HG03469 (cell line): ENCODE results near the gene SOD2.
"Not testable (repeated sequence)": the region's sequence is repeated elsewhere in the genome, so short reads cannot be mapped to it uniquely, and the experiment has no call there.

Experiments used
- ATAC-seq: cut with Tn5 transposase; IDR thresholded peaks from one replicate; pipeline ENCODE4 v1.9.1; 2021; ENCODE audit warnings: mild to moderate bottlenecking, moderate library complexity, moderate number of reproducible peaks; ENCODE audit not compliant: unreplicated experiment

SOD2 gene

DNA sequence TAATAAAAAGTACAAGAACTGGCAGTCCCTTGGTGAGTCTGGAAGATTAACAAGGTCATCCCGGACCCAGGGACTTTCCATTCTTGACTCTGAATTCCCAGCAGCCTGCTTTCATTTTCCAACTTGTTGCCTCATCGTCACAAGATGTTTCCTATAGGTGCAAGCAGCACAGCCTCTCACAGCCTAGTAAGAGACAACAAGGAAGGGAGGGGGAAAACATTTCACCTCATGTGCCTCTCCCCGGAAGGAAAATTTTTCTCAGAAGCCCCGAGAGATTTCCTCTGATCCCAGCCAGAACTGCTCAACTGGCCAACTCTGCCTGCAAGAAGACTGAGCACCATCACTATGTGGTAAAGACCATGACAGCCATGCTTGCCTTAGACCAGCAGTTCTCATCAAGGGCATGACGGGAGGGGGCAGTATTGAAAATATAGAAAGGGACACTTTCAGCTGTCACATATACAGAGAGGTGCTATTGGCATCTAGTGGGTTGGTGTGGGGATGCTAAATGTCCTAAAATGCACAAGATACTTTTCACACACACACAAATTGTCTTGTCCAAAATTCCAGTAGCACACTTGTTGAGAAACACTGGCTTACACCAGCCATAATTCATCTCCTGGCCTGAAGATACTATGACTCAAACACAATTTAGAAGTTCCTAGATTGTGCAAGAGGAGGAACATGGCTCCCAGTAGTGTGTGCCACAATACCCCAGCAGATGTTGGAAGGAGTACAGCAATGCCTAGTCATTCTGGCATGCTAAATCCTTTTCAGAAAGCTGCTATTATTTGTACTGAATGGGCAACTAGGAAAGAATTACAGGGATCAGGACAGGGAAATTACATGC is 23.4 kb upstream of the SOD2 start:
- ATAC-seq = no peak

GRCh38 chr6:159715605-159716004 is 22.6 kb upstream of the SOD2 start:
- ATAC-seq = no peak

GRCh38 chr6:159715166-159715565 is 22.1 kb upstream of the SOD2 start:
- no peak for ATAC-seq

GRCh38 chr6:159714404-159714803 is 21.4 kb upstream of the SOD2 start:
- ATAC-seq = no peak

DNA sequence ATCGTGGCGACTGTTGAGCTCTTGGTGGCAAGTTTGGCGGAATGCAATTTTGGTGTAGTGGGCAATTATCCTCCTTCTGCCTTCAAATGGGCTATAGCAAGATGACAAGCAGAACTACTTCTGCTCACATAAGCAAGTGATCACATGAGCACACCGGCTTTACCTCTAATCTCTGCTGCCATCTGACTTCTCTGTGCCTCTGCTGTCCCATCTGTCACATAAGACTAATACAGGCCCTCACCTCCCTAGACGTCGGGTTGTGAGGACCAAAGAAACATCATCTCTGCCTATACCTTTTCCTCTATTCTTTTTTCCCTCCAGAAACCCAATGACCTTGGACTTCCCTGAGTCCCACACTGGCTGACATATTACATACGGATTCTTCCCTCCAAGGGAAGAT is 20.9 kb upstream of the SOD2 start:
- no peak for ATAC-seq

GRCh38 chr6:159712389-159712788 is 19.3 kb upstream of the SOD2 start:
- ATAC-seq = not testable (repeated sequence)

DNA sequence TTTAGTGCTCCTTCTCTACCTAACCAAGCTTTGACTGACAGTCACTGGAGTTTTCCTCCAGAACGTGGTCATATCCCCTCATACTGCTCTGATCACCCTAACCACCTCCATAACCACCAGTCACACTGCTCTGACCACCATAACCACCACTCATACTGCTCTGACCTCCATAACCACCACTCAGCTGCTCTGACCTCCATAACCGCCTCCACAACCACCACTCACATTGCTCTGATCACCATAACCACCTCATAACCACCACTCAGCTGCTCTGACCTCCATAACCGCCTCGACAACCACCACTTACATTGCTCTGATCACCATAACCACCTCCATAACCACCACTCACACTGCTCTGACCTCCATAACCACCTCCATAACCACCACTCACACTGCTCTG is 17.6 kb upstream of the SOD2 start:
- ATAC-seq = not testable (repeated sequence)

GRCh38 chr6:159701413-159701999 is 8.5 kb upstream of the SOD2 start:
- ATAC-seq = no peak

DNA sequence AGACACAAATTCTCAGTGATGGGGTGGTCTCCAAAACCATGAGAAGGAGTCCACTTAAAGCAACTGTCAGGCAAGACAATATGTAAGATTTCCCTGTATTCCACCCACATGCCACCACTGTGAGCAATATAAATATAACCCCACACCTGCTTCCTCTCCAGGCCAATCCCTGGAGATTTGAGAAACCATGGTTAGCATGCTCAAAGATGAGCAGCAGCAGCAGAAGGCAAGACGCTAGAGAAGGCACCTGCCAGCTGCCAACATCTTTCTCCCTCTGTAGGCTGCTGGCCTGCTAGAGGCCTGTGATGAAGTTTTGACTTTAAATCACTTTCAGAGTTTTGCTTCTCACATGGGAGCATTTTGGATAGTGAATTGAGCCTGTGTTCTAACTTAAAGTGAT is 7.9 kb upstream of the SOD2 start:
- ATAC-seq = no peak

- ATAC-seq = no peak
Observed at GRCh38 chr6:159695984-159696383, 2.9 kb upstream of the SOD2 start.

DNA sequence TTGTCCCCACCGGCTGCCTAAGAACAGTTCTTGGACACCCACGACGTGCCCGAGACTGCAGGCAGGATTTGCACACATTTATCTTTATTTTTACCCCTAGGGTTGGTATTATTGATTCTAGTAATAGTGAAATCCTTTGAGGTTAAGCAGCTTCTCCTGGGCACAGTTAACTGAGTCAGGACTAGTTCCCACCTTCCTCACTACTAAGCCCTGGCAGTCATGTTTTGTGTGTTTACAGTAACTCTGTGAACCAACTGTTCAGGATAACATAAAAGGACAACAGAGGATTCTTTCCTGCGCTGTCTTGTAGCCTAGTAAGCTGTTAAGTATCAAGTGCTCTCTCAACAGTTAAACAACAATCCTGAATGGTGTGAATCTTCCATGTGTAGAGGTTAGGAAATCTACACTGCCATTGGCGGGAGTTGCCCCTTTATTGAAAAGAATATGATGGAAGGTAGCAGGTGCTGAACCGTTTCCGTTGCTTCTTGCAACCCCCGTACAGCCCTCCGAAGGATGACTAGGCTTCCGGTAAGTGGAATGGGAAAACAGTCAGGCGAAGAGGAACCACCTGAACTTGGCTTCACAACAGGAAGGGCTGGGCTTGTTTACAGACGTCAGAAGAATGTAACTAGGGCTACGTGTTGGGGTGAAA is 979 bp upstream of the SOD2 start:
- no peak for ATAC-seq

- peak; percentile 32 for ATAC-seq
Observed at GRCh38 chr6:159692303-159693127, 526 bp downstream of the SOD2 start.

GRCh38 chr6:159691963-159692287 is 1.1 kb downstream of the SOD2 start:
- ATAC-seq = no peak

- no peak for ATAC-seq
Observed at GRCh38 chr6:159691133-159691962, 1.7 kb downstream of the SOD2 start.

DNA sequence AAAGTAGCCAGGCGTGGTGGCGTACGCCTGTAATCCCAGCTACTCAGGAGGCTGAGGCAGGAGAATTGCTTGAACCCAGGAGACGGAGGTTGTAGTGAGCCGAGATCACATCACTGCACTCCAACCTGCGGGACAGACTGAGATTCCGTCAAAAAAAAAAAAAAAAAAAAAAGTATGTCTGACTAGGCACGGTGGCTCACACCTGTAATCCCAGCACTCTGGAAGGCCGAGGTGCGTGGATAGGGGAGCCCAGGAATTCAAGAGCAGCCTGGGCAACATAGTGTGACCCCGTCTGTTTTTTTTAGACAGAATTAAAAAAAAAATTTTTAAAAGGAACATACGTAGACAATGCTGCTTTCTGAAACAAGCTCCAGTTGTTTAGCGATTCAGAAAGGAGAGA is 2.9 kb downstream of the SOD2 start:
- ATAC-seq = not testable (repeated sequence)

DNA sequence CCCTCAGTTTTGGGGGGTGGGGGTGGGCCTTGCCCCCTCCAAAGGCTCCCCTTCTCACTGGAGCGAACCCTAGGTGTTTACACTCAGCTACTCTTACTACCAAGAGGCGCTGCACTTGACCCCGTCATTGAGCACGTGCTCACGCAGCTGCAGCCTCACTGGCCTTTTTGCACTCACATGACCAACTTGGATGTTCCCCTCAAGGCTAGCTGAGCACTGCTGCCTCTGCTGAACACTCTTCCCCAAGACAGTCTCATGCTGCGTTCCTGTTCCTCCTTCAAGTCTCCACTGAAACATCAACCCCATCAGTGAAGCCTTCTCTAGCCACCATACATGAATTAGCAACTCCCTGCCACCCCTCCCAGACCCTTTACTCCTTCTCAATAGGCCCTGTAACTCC is 4.0 kb downstream of the SOD2 start:
- ATAC-seq = no peak

DNA sequence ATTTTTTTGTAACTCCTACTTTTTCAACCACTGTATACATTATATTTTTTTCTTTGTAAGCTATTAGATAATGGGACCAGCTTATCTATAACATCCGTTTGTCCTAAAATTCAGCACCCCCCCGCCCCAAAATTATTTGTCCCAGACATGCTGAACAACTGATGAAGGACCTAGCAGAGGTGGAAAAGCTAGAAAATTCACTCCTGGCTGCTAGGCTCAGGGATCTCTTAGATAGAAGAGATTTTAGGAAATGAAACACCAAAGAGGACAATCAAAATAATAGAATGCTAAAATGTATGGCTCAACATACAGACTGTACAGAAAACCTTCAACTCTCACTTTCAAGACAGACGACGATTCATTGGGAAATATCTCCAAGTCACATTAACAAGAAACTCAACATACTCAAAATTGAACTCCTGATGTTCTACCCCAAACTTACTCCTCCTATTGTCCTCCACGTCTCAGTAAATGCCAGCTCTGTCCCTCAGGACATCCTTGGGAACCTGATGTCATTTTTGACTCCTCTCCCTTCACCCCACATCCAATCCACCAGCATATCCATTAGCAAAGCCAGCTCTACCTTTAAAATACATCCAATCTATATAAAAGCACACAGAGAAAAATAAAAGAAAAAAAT is 4.7 kb downstream of the SOD2 start:
- ATAC-seq = no peak

GRCh38 chr6:159687341-159687740 is 5.7 kb downstream of the SOD2 start:
- ATAC-seq = no peak

GRCh38 chr6:159686703-159687102 is 6.3 kb downstream of the SOD2 start:
- ATAC-seq = no peak

DNA sequence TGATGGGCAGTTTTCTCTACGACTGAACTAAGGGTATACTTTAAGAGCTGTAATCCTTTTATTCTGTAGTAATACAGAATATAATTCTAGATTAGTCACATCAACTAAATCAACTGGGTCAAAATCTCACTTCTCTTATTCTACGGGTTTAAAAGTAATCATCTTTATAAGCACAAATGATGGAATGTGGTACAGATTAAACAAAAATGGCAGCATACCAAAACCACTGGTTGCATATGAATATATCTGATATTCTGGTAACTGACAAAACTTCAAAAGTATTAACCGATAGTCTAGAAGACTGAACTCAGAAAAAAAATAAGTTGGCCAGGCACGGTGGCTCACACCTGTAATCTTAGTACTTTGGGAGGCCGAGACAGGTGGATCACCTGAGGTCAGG is 7.0 kb downstream of the SOD2 start:
- ATAC-seq = no peak
